ENCODE measurements around the gene C2CD2L.
A peak's percentile ranks its signal among the peaks of the same experiment; 100 is the strongest.
"Not testable (repeated sequence)": the region's sequence is repeated elsewhere in the genome, so short reads cannot be mapped to it uniquely, and the experiment has no call there.

The C2CD2L gene

GRCh38 chr11:119153049-119153818 is 46.1 kb downstream of the C2CD2L start:
- DNase-seq = no peak

GRCh38 chr11:119154178-119154577 is 47.0 kb downstream of the C2CD2L start:
- no peak for DNase-seq

GRCh38 chr11:119155733-119156492 is 48.8 kb downstream of the C2CD2L start:
- DNase-seq = peak; percentile 55

- DNase-seq = no peak
These were observed 49.4 kb downstream of the C2CD2L start for GRCh38 chr11:119156496-119156895.

- peak; percentile 48 for DNase-seq
These were observed 49.9 kb downstream of the C2CD2L start for GRCh38 chr11:119157063-119157462.

GRCh38 chr11:119158467-119158866 is 51.3 kb downstream of the C2CD2L start:
- DNase-seq = no peak

- no peak for DNase-seq
These were observed 53.0 kb downstream of the C2CD2L start for GRCh38 chr11:119160151-119160550.

- DNase-seq = no peak
These were observed 54.7 kb downstream of the C2CD2L start for GRCh38 chr11:119161871-119162270.

GRCh38 chr11:119166368-119167076 is 59.4 kb downstream of the C2CD2L start:
- no peak for DNase-seq

- DNase-seq = not testable (repeated sequence)
These were observed 59.9 kb downstream of the C2CD2L start for GRCh38 chr11:119167077-119167458.

GRCh38 chr11:119167933-119168332 is 60.8 kb downstream of the C2CD2L start:
- DNase-seq = no peak
